NCI-H2081 treated with DMSO at 0.1 percent for 48 hours (cell line): ENCODE measurements around the gene DHX32.
"Not testable (repeated sequence)": the region's sequence is repeated elsewhere in the genome, so short reads cannot be mapped to it uniquely, and the experiment has no call there.

Source experiments
- DNase-seq: peaks from one replicate; lab custom pipeline; 2025; lab: John Stamatoyannopoulos, UW

Gene DHX32

GRCh38 chr10:125881192-125881591 is at the start of gene DHX32:
Gene DHX32 (minus strand): TSS chr10:125881292. CDS start chr10:125880824, 468 bp downstream.
- no peak for DNase-seq

- DNase-seq, result no peak
Observed at GRCh38 chr10:125929618-125930017, 48.5 kb upstream of the DHX32 start.

GRCh38 chr10:125928928-125929585 is 48.0 kb upstream of the DHX32 start:
- no peak for DNase-seq

GRCh38 chr10:125927265-125927664 is 46.2 kb upstream of the DHX32 start:
- not testable (repeated sequence) for DNase-seq

GRCh38 chr10:125926247-125926646 is 45.2 kb upstream of the DHX32 start:
- DNase-seq, result no peak

GRCh38 chr10:125925262-125925834 is 44.3 kb upstream of the DHX32 start:
- no peak for DNase-seq

GRCh38 chr10:125921643-125922306 is 40.7 kb upstream of the DHX32 start:
- DNase-seq, result not testable (repeated sequence)

GRCh38 chr10:125917704-125918361 is 36.7 kb upstream of the DHX32 start:
- DNase-seq, result not testable (repeated sequence)

GRCh38 chr10:125916977-125917376 is 35.9 kb upstream of the DHX32 start:
- DNase-seq, result no peak

- not testable (repeated sequence) for DNase-seq
Observed at GRCh38 chr10:125913277-125913676, 32.2 kb upstream of the DHX32 start.

GRCh38 chr10:125911990-125912389 is 30.9 kb upstream of the DHX32 start:
- no peak for DNase-seq

GRCh38 chr10:125911145-125911544 is 30.1 kb upstream of the DHX32 start:
- DNase-seq, result no peak

- DNase-seq, result not testable (repeated sequence)
Observed at GRCh38 chr10:125909491-125909890, 28.4 kb upstream of the DHX32 start.

GRCh38 chr10:125908813-125909212 is 27.7 kb upstream of the DHX32 start:
- DNase-seq, result not testable (repeated sequence)

GRCh38 chr10:125907598-125907997 is 26.5 kb upstream of the DHX32 start:
- not testable (repeated sequence) for DNase-seq

GRCh38 chr10:125905069-125905994 is 24.2 kb upstream of the DHX32 start:
- DNase-seq, result not testable (repeated sequence)

GRCh38 chr10:125903135-125903640 is 22.1 kb upstream of the DHX32 start:
- DNase-seq, result not testable (repeated sequence)

GRCh38 chr10:125900963-125901362 is 19.9 kb upstream of the DHX32 start:
- not testable (repeated sequence) for DNase-seq

GRCh38 chr10:125897317-125897716 is 16.2 kb upstream of the DHX32 start:
- DNase-seq, result not testable (repeated sequence)

GRCh38 chr10:125896088-125896934 is 15.2 kb upstream of the DHX32 start, which contains the start of gene FANK1:
Gene FANK1 (plus strand): TSS chr10:125896564. CDS start chr10:125896643, 79 bp downstream.
- DNase-seq, result peak; percentile 7
